GM12878 (cell line): ENCODE results near the gene TLX1. TPM values are rescaled to one million over a fixed set of nuclear protein-coding genes. Genes with fewer than 3 reads are reported as not detected.

Source experiments
- ATAC-seq: fragments of 200-7000 bp; cut with Tn5 transposase; 3 replicates; pipeline ENCODE4 v1.9.1; 2020; ENCODE audit warnings: mild to moderate bottlenecking, moderate library complexity
- BruUV-seq: library from RNA; stranded (reverse); fragments of 400-500 nt; replicated peaks from 2 replicates; lab custom pipeline; 2021; lab: Mats Ljungman, UMichigan
- CTCF ChIA-PET: fragments of 300-600 bp; sonication (Branson Sonifier 250); formaldehyde crosslinking; extraction: SDS; loops from one replicate; lab custom pipeline; 2021; ENCODE audit warnings: inconsistent platforms; lab: Yijun Ruan, JAX
- POLR2A ChIA-PET: fragments of 350-600 bp; formaldehyde crosslinking; extraction: SDS; loops from one replicate; lab custom pipeline; 2021; ENCODE audit warnings: inconsistent platforms; lab: Charles Lee
- RAD21 ChIA-PET: fragments of 300-600 bp; sonication (Branson Sonifier 250); formaldehyde crosslinking; loops from one replicate; lab custom pipeline; 2023; ENCODE audit warnings: antibody characterized with exemption; ENCODE audit not compliant: unreplicated experiment; lab: Charles Lee
- SMC1A ChIA-PET: fragments of 300-600 bp; sonication (Branson Sonifier 250); formaldehyde crosslinking; loops from one replicate; lab custom pipeline; 2023; ENCODE audit not compliant: unreplicated experiment, uncharacterized antibody; lab: Charles Lee
- DNase-seq: peaks from one replicate; pipeline ENCODE4 v3.0.0-alpha.2; 2011; ENCODE audit warnings: low read depth, low spot score
- FAIRE-seq: peaks from 3 replicates; lab custom pipeline; 2011; peaks lifted over from hg19 to GRCh38; lab: Jason Lieb, UNC
- H2AFZ ChIP-seq: 2 replicates; pipeline ENCODE4 v1.6.0; 2011; ENCODE audit warnings: low read depth, low read length, control low read depth; ENCODE audit not compliant: control insufficient read depth
- H3K27ac ChIP-seq: 2 replicates; pipeline ENCODE4 v1.5.1; 2011; ENCODE audit warnings: control low read depth; ENCODE audit not compliant: control insufficient read depth, insufficient read depth
- H3K27me3 ChIP-seq, 2 experiments: replicated peaks in 1 of 2; 2 replicates each; pipeline versions ENCODE4 v1.6.0 to v1.6.1; 2011; ENCODE audit warnings: low read length in 1 of 2; ENCODE audit not compliant: control insufficient read depth in 2 of 2, insufficient read depth in 2 of 2
- H3K36me3 ChIP-seq, 2 experiments: 2 replicates each; pipeline ENCODE4 v1.5.1; 2011; ENCODE audit warnings: low read length in 1 of 2; ENCODE audit not compliant: control insufficient read depth in 2 of 2, insufficient read depth in 2 of 2
- H3K4me1 ChIP-seq: 2 replicates; pipeline ENCODE4 v1.6.1; 2011; ENCODE audit warnings: mild to moderate bottlenecking, low read length, moderate library complexity, mixed read lengths; ENCODE audit not compliant: control insufficient read depth, insufficient read depth
- H3K4me2 ChIP-seq: 2 replicates; pipeline ENCODE4 v1.6.0; 2011; ENCODE audit warnings: control low read depth; ENCODE audit not compliant: control insufficient read depth, insufficient read depth
- H3K4me3 ChIP-seq: fragments of 200-600 bp; sonication (generic); 2 replicates; pipeline ENCODE4 v1.5.1; 2016
- H3K79me2 ChIP-seq: 2 replicates; pipeline ENCODE4 v1.6.0; 2011; ENCODE audit warnings: low read length; ENCODE audit not compliant: control insufficient read depth, insufficient read depth
- H3K9ac ChIP-seq: 2 replicates; pipeline ENCODE4 v1.8.0; 2011; ENCODE audit warnings: low read length, control low read depth, mixed read lengths; ENCODE audit not compliant: control insufficient read depth, insufficient read depth
- H3K9me3 ChIP-seq: replicated peaks from 3 replicates; pipeline ENCODE4 v1.5.1; 2011; ENCODE audit warnings: mild to moderate bottlenecking, low read length; ENCODE audit not compliant: control insufficient read depth, insufficient read depth
- H4K20me1 ChIP-seq: 2 replicates; pipeline ENCODE4 v1.6.0; 2011; ENCODE audit not compliant: control insufficient read depth, insufficient read depth
- CREB1 ChIP-seq: IDR thresholded peaks from 2 replicates; pipeline ENCODE4 v1.6.1; 2012; ENCODE audit warnings: low read depth, mild to moderate bottlenecking, inconsistent platforms
- EED ChIP-seq: sonication (generic); IDR thresholded peaks from 2 replicates; pipeline ENCODE4 v1.6.1; 2016; ENCODE audit warnings: antibody characterized with exemption, low read depth
- IRF5 ChIP-seq: fragments of 450-650 bp; IDR thresholded peaks from 2 replicates; pipeline ENCODE4 v1.6.1; 2017; ENCODE audit warnings: borderline replicate concordance
- JUND ChIP-seq: IDR thresholded peaks from 2 replicates; pipeline ENCODE4 v1.6.1; 2012; ENCODE audit warnings: low read depth, mild to moderate bottlenecking, low read length, improper control_type of control experiment, moderate library complexity
- POLR2AphosphoS5 ChIP-seq: IDR thresholded peaks from 2 replicates; pipeline ENCODE4 v1.6.1; 2011; ENCODE audit warnings: mild to moderate bottlenecking, low read length, inconsistent platforms
- POU2F2 ChIP-seq: IDR thresholded peaks from 3 replicates; pipeline ENCODE4 v1.6.1; 2011; ENCODE audit warnings: low read depth, mild to moderate bottlenecking, low read length, borderline replicate concordance
- SMAD1 ChIP-seq: fragments of 450-650 bp; IDR thresholded peaks from 2 replicates; pipeline ENCODE4 v1.6.1; 2018; ENCODE audit warnings: mild to moderate bottlenecking, low read depth; ENCODE audit not compliant: partially characterized antibody
- SMARCA5 ChIP-seq: fragments of 450-650 bp; IDR thresholded peaks from 2 replicates; pipeline ENCODE4 v1.6.1; 2017; ENCODE audit warnings: mild to moderate bottlenecking
- SMC3 ChIP-seq: IDR thresholded peaks from 2 replicates; pipeline ENCODE4 v1.6.1; 2011; ENCODE audit warnings: low read length, improper control_type of control experiment, borderline replicate concordance
- STAT1 ChIP-seq: fragments of 450-650 bp; conservative IDR thresholded peaks from 2 replicates; pipeline ENCODE4 v1.6.1; 2014; ENCODE audit warnings: antibody characterized with exemption, mild to moderate bottlenecking
- TAF1 ChIP-seq: IDR thresholded peaks from 2 replicates; pipeline ENCODE4 v1.6.1; 2011; ENCODE audit warnings: mild to moderate bottlenecking, low read depth, low read length, borderline replicate concordance
- TCF3 ChIP-seq: IDR thresholded peaks from 2 replicates; pipeline ENCODE4 v1.6.1; 2012; ENCODE audit warnings: low read depth, mild to moderate bottlenecking, low read length, borderline replicate concordance; ENCODE audit not compliant: insufficient read depth
- ZBED1 ChIP-seq: IDR thresholded peaks from 2 replicates; pipeline ENCODE4 v1.6.1; 2016; ENCODE audit warnings: borderline replicate concordance
- ZNF217 ChIP-seq: fragments of 450-650 bp; IDR thresholded peaks from 2 replicates; pipeline ENCODE4 v1.6.1; 2017; ENCODE audit warnings: antibody characterized with exemption, mild to moderate bottlenecking
- ZZZ3 ChIP-seq: IDR thresholded peaks from 2 replicates; pipeline ENCODE4 v1.6.1; 2011; ENCODE audit warnings: low read depth; ENCODE audit not compliant: control insufficient read depth, insufficient read length
- WGBS: methylation state at CpG from one replicate; pipeline ENCODE4 v1.1.6; 2016; ENCODE audit warnings: low lambda C conversion rate; ENCODE audit not compliant: insufficient replicate concordance, insufficient coverage; ENCODE audit errors: missing lambda C conversion rate; 5-methylcytosine and 5-hydroxymethylcytosine counted together
- in situ Hi-C: fragments of 300-500 bp; cut with MboI; formaldehyde crosslinking; loops from 9 replicates; pipeline ENCODE4 v1.14.3; 2018; ENCODE audit warnings: mixed read lengths
- intact Hi-C: fragments of 100-400 bp; cut with micrococcal nuclease; formaldehyde crosslinking; loops from one replicate; pipeline ENCODE4 v1.14.2; 2022; ENCODE audit not compliant: unreplicated experiment
- polyA plus RNA-seq, 11 experiments: library from polyadenylated mRNA; depleted of rRNA in 4 of 11; unstranded in 6 of 11; stranded (reverse) in 5 of 11; fragments of >200 nt; fragmentation: Nextera tagmentation in 4 of 11; fragmentation: Illumina TruSeq in 1 of 11; extraction: Ambion mirVana in 4 of 11; extraction: Trizol in 1 of 11; gene quantifications; 1 replicate in 1 of 11; 2 replicates in 10 of 11; pipeline versions ENCODE4 v1.2.1 to v1.2.3, GENCODE V29; 2011 to 2016; ENCODE audit warnings: inconsistent platforms in 2 of 11, missing spikeins in 2 of 11, low read depth in 1 of 11
- total RNA-seq, 4 experiments: library from RNA; depleted of rRNA in 3 of 4; stranded (reverse); fragments of >200 nt in 3 of 4; fragmentation: Illumina TruSeq in 1 of 4; extraction: Trizol in 1 of 4; gene quantifications; 2 replicates each; pipeline versions ENCODE4 v1.2.1 to v1.2.3, GENCODE V29; 2013 to 2021

The TLX1 gene
- total and polyA plus RNA-seq, 10 of the 15 experiments (the other 5 are each of a cell fraction or from before 2014, with no cell fraction given): not detected

- Histone ChIP-seq H3K79me2 (no peaks in the 10 kb centered on the region), H3K4me1 (no peaks in the 10 kb centered on the region), H3K9me3 (no peaks in the 10 kb centered on the region), H3K9ac (no peak overlapping the region), H4K20me1 (0 out of 2 replicates have a peak, but pooled peaks cover 2% of the 10 kb centered on the region), H3K27ac (no peak overlapping the region), H3K36me3 (no peaks in the 10 kb centered on the region), H3K4me2 (no peak overlapping the region), H2AFZ (no peak overlapping the region), H3K27me3 (peaks cover 33 to 35% of the 10 kb centered on the region in 2 experiments), H3K4me3 (no peak overlapping the region)
- ChIA-PET SMC1A (no interaction called here), RAD21 (interaction anchor here (0.6 to 4.4 kb wide), 3 partner anchors 16 to 960 kb away, joined by 3 to 93 read pairs (median 3); no protein-coding TSS in a partner anchor), POLR2A (no interaction called here), CTCF (no interaction called here)
- in situ Hi-C loops (no loop called here), intact Hi-C loops (no loop called here)
- DNase-seq (no peak), FAIRE-seq (no peak), ATAC-seq (no peak)
- TF ChIP-seq POU2F2: no peak
- no TSS peak for BruUV-seq
- WGBS: 9% methylated on average over 8 of the region's 8 CpGs
These were observed 7.8 kb downstream of the TLX1 start for GRCh38 chr10:101138788-101139420.

- BruUV-seq: no TSS peak
- Histone ChIP-seq H3K27me3 (peaks cover 31 to 33% of the 10 kb centered on the region in 2 experiments), H3K36me3 (no peaks in the 10 kb centered on the region), H3K4me2 (no peak overlapping the region), H3K79me2 (no peaks in the 10 kb centered on the region), H3K4me3 (no peak overlapping the region), H3K27ac (no peak overlapping the region), H3K9me3 (no peaks in the 10 kb centered on the region), H3K4me1 (no peaks in the 10 kb centered on the region), H2AFZ (no peak overlapping the region), H3K9ac (no peak overlapping the region), H4K20me1 (0 out of 2 replicates have a peak, but pooled peaks cover 2% of the 10 kb centered on the region)
- SMC1A ChIA-PET: interaction anchor here (5.1 kb wide), 1 partner anchor 42 kb away, joined by 72 read pairs; no protein-coding TSS in a partner anchor
- WGBS: 22% methylated on average over 30 of the region's 30 CpGs
- POLR2A ChIA-PET: no interaction called here
- DNase-seq: no peak
- no peak for ATAC-seq
- no peak for FAIRE-seq
- in situ Hi-C loops (no loop called here), intact Hi-C loops (no loop called here)
- RAD21 ChIA-PET: interaction anchor here (1.6 to 4.4 kb wide), 2 partner anchors 17 to 43 kb away, joined by 3 to 93 read pairs; no protein-coding TSS in a partner anchor
- TF ChIP-seq POLR2AphosphoS5 (no peak), SMARCA5 (no peak), ZZZ3 (no peak), ZNF217 (no peak), ZBED1 (no peak), CREB1 (no peak), JUND (no peak), SMC3 (no peak), SMAD1 (no peak), EED (no peak), TAF1 (no peak), STAT1 (no peak), TCF3 (no peak), IRF5 (no peak)
- CTCF ChIA-PET: interaction anchor here (0.5 to 5.1 kb wide), 3 partner anchors 20 to 69 kb away, joined by 3 to 231 read pairs (median 25); no protein-coding TSS in a partner anchor
These were observed 8.4 kb downstream of the TLX1 start for GRCh38 chr10:101139421-101139911.
